GM10248 (cell line): ENCODE results near the gene CEBPG.

Experiments
- CTCF ChIA-PET: fragments of 300-600 bp; sonication (Branson Sonifier 250); formaldehyde crosslinking; extraction: SDS; loops from one replicate; lab custom pipeline; 2021; ENCODE audit warnings: antibody characterized with exemption; lab: Yijun Ruan, JAX
- POLR2A ChIA-PET: fragments of 350-650 bp; sonication (Branson Sonifier 250); formaldehyde crosslinking; extraction: SDS; loops from one replicate; lab custom pipeline; 2020; ENCODE audit warnings: antibody characterized with exemption; lab: Yijun Ruan, JAX
- DNase-seq: peaks from one replicate; pipeline ENCODE4 v3.0.0; 2012; ENCODE audit errors: extremely low spot score
- CTCF ChIP-seq: IDR thresholded peaks from 2 replicates; pipeline ENCODE4 v1.5.1; 2012; ENCODE audit warnings: mild to moderate bottlenecking, low read depth; ENCODE audit errors: extremely low read depth, missing control alignments, control extremely low read depth

Gene CEBPG

GRCh38 chr19:33388725-33389420 lies 15.4 kb downstream of the CEBPG start:
- POLR2A ChIA-PET = no interaction called here
- DNase-seq = peak; percentile 12
- no peak for TF ChIP-seq CTCF
- CTCF ChIA-PET = interaction anchor here (0.8 to 2.0 kb wide), 3 partner anchors 15 to 154 kb away, joined by 3 to 5 read pairs (median 3); partner anchors contain the start of gene CEBPG

GRCh38 chr19:33389421-33390100 lies 16.1 kb downstream of the CEBPG start:
- peak; percentile 11 for DNase-seq
- no peak for TF ChIP-seq CTCF
- ChIA-PET CTCF (interaction anchor here (1.6 to 2.0 kb wide), 2 partner anchors 27 to 154 kb away, joined by 3 to 5 read pairs; no protein-coding TSS in a partner anchor), POLR2A (no interaction called here)

- no peak for TF ChIP-seq CTCF
- ChIA-PET CTCF (no interaction called here), POLR2A (no interaction called here)
- DNase-seq = peak; percentile 8
Measured at GRCh38 chr19:33390101-33390907, 16.8 kb downstream of the CEBPG start.

- no peak for TF ChIP-seq CTCF
- POLR2A ChIA-PET = interaction anchor here (1.0 kb wide), 1 partner anchor 17 kb away, joined by 3 read pairs; the partner anchor contains the start of gene CEBPG
- DNase-seq = peak; percentile 10
- CTCF ChIA-PET = interaction anchor here (2.3 kb wide), 1 partner anchor 15 kb away, joined by 10 read pairs; no protein-coding TSS in a partner anchor
Measured at GRCh38 chr19:33390908-33391630, 17.6 kb downstream of the CEBPG start.

GRCh38 chr19:33391631-33392249 lies 18.2 kb downstream of the CEBPG start:
- TF ChIP-seq CTCF = no peak
- DNase-seq = peak; percentile 14
- ChIA-PET POLR2A (interaction anchor here (1.0 kb wide), 1 partner anchor 18 kb away, joined by 3 read pairs; the partner anchor contains the start of gene CEBPG), CTCF (interaction anchor here (2.3 kb wide), 1 partner anchor 15 kb away, joined by 10 read pairs; no protein-coding TSS in a partner anchor)
